Colonic mucosa (tissue), 4 donors: ENCODE data around the gene GZMA. TPM values are rescaled to one million over a fixed set of nuclear protein-coding genes. Genes with fewer than 3 reads are reported as not detected.
"Not testable (repeated sequence)": the region's sequence is repeated elsewhere in the genome, so short reads cannot be mapped to it uniquely, and the experiment has no call there.

Experiments
- DNase-seq: peaks from one replicate; pipeline ENCODE4 v3.0.0-alpha.2; 2020
- H3K27ac ChIP-seq: fragments of 200-600 bp; one replicate; pipeline ENCODE4 v1.8.0; 2021
- H3K27me3 ChIP-seq: fragments of 200-600 bp; one replicate; pipeline ENCODE4 v1.8.0; 2021
- H3K36me3 ChIP-seq: fragments of 200-600 bp; one replicate; pipeline ENCODE4 v1.8.0; 2021
- H3K4me1 ChIP-seq: fragments of 200-600 bp; one replicate; pipeline ENCODE4 v1.8.0; 2021; ENCODE audit warnings: mild to moderate bottlenecking
- H3K4me3 ChIP-seq: fragments of 200-600 bp; one replicate; pipeline ENCODE4 v1.8.0; 2021
- H3K9ac ChIP-seq, 2 donors: one replicate each; pipeline ENCODE4 v1.7.0; 2013; ENCODE audit warnings: control low read depth in 2 of 2, low read depth in 2 of 2, low read length in 2 of 2
- H3K9me3 ChIP-seq: fragments of 200-600 bp; one replicate; pipeline ENCODE4 v1.8.0; 2021
- intact Hi-C: fragments of 100-400 bp; cut with DNase I; formaldehyde crosslinking; loops from one replicate; pipeline ENCODE4 v1.14.1; 2022
- total RNA-seq, 2 donors: library from RNA; stranded (reverse); fragmentation: NEBNext Ultra II Directional in 1 of 2; extraction: Animal tissue kit (Norgen Biotek cat#: 25700) in 1 of 2; gene quantifications; one replicate each; pipeline ENCODE4 v1.2.1, GENCODE V29; 2021
- TF ChIP-seq, protein P1 (sequence below): fragments of 200-600 bp; IDR thresholded peaks from one replicate; pipeline ENCODE4 v1.8.0; 2022; ENCODE audit warnings: antibody characterized with exemption, mild to moderate bottlenecking
- donor health status: healthy.
- donor health status: DM: no; HTN: no; CAD: no.
- donor health status: DM: no; HTN: no; CAD: no.

GZMA gene
- total RNA-seq, 2 donors from 2014 or later = 2.0 to 5.7 TPM

- H3K4me3 ChIP-seq = no peak overlapping the region
- intact Hi-C loops = no loop called here
- TF ChIP-seq, protein P1, sequence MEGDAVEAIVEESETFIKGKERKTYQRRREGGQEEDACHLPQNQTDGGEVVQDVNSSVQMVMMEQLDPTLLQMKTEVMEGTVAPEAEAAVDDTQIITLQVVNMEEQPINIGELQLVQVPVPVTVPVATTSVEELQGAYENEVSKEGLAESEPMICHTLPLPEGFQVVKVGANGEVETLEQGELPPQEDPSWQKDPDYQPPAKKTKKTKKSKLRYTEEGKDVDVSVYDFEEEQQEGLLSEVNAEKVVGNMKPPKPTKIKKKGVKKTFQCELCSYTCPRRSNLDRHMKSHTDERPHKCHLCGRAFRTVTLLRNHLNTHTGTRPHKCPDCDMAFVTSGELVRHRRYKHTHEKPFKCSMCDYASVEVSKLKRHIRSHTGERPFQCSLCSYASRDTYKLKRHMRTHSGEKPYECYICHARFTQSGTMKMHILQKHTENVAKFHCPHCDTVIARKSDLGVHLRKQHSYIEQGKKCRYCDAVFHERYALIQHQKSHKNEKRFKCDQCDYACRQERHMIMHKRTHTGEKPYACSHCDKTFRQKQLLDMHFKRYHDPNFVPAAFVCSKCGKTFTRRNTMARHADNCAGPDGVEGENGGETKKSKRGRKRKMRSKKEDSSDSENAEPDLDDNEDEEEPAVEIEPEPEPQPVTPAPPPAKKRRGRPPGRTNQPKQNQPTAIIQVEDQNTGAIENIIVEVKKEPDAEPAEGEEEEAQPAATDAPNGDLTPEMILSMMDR = no peak
- no peaks in the 10 kb centered on the region for H3K36me3 ChIP-seq
- no peaks in the 10 kb centered on the region for H3K4me1 ChIP-seq
- no peak overlapping the region for H3K9ac ChIP-seq
- H3K27me3 ChIP-seq = no peaks in the 10 kb centered on the region
- no peak for DNase-seq
- no peak overlapping the region for H3K27ac ChIP-seq
- H3K9me3 ChIP-seq = no peaks in the 10 kb centered on the region
Observed at GRCh38 chr5:55104036-55104772, 1.8 kb downstream of the GZMA start.

GRCh38 chr5:55104946-55105701 lies 2.7 kb downstream of the GZMA start:
- TF ChIP-seq, protein P1 = no peak
- H3K9me3 ChIP-seq = no peaks in the 10 kb centered on the region
- H3K27me3 ChIP-seq = no peaks in the 10 kb centered on the region
- intact Hi-C loops = no loop called here
- H3K36me3 ChIP-seq = no peaks in the 10 kb centered on the region
- H3K27ac ChIP-seq = no peak overlapping the region
- no peaks in the 10 kb centered on the region for H3K4me1 ChIP-seq
- no peak overlapping the region for H3K4me3 ChIP-seq
- H3K9ac ChIP-seq = no peak overlapping the region
- DNase-seq = no peak

DNA sequence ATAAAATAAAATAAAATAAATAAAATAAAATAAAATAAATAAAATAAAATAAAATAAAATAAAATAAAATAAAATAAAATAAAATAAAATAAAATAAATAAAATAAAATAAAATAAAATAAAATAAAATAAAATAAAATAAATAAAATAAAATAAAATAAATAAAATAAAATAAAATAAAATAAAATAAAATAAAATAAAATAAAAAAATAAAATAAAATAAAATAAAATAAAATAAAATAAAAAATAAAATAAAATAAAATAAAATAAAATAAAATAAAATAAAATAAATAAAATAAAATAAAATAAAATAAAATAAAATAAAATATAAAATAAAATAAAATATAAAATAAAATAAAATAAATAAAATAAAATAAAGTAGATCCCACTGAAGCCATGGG lies 3.5 kb downstream of the GZMA start:
- H3K9me3 ChIP-seq, H3K4me1 ChIP-seq, H3K4me3 ChIP-seq, intact Hi-C loops, DNase-seq, H3K27ac ChIP-seq, H3K36me3 ChIP-seq, H3K9ac ChIP-seq, H3K27me3 ChIP-seq: not testable (repeated sequence)

GRCh38 chr5:55108661-55109060 lies 6.2 kb downstream of the GZMA start:
- Histone ChIP-seq H3K9me3 (no peaks in the 10 kb centered on the region), H3K4me3 (no peak overlapping the region), H3K4me1 (no peaks in the 10 kb centered on the region), H3K9ac (no peak overlapping the region), H3K27me3 (no peaks in the 10 kb centered on the region), H3K27ac (no peak overlapping the region), H3K36me3 (no peaks in the 10 kb centered on the region)
- DNase-seq = no peak
- intact Hi-C loops = no loop called here
- TF ChIP-seq, protein P1 = no peak

DNA sequence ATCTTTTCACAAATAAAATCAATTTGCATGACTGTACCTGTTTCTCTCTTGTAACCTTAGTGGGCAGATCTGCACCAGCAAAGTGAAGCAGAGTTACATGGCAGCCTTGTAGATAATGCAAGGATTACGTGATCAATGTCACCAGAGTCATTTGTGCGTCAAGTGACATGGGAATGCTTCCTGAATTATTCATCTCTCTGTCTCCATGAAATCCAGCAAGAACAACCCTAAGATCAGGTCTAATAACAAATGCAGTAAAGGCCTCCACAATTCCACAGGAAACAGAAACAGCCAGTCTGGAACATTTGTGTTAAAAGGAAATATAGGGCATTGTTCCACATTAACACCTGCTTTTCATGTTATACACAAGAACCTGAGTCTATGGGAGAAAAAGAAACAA lies 7.8 kb downstream of the GZMA start:
- H3K36me3 ChIP-seq = no peaks in the 10 kb centered on the region
- no peaks in the 10 kb centered on the region for H3K9me3 ChIP-seq
- H3K9ac ChIP-seq = no peak overlapping the region
- DNase-seq = no peak
- intact Hi-C loops = no loop called here
- no peaks in the 10 kb centered on the region for H3K27me3 ChIP-seq
- no peak overlapping the region for H3K4me3 ChIP-seq
- TF ChIP-seq, protein P1 = no peak
- H3K4me1 ChIP-seq = no peaks in the 10 kb centered on the region
- no peak overlapping the region for H3K27ac ChIP-seq

GRCh38 chr5:55113327-55113726 lies 10.9 kb downstream of the GZMA start:
- no peaks in the 10 kb centered on the region for H3K9me3 ChIP-seq
- H3K4me1 ChIP-seq = no peaks in the 10 kb centered on the region
- no peak overlapping the region for H3K9ac ChIP-seq
- H3K4me3 ChIP-seq = no peak overlapping the region
- H3K27me3 ChIP-seq = no peaks in the 10 kb centered on the region
- H3K27ac ChIP-seq = no peak overlapping the region
- TF ChIP-seq, protein P1 = no peak
- intact Hi-C loops = no loop called here
- DNase-seq = no peak
- no peaks in the 10 kb centered on the region for H3K36me3 ChIP-seq
